ENCODE results near the gene MEPCE.

The MEPCE gene

GRCh38 chr7:100464791-100465190 is 35.2 kb downstream of the MEPCE start:
- DNase-seq (ENCODE audit: low read depth), result no peak
- H3K4me3 ChIP-seq (ENCODE audit: control insufficient read depth, low read depth, low read length), result no peak overlapping the region
- no peak for TF ChIP-seq CTCF (IDR thresholded peaks at IDR 0.05; ENCODE audit: control insufficient read depth, insufficient read depth, low read depth, low read length, missing control alignments)

- DNase-seq (ENCODE audit: low read depth), result no peak
- no peak overlapping the region for H3K4me3 ChIP-seq (ENCODE audit: control insufficient read depth, low read depth, low read length)
- no peak for TF ChIP-seq CTCF (IDR thresholded peaks at IDR 0.05; ENCODE audit: control insufficient read depth, insufficient read depth, low read depth, low read length, missing control alignments)
Measured at GRCh38 chr7:100465299-100465698, 35.7 kb downstream of the MEPCE start.

- DNase-seq (ENCODE audit: low read depth), result no peak
- TF ChIP-seq CTCF (IDR thresholded peaks at IDR 0.05; ENCODE audit: control insufficient read depth, insufficient read depth, low read depth, low read length, missing control alignments), result peak; percentile 82
- H3K4me3 ChIP-seq (ENCODE audit: control insufficient read depth, low read depth, low read length), result no peak overlapping the region
Measured at GRCh38 chr7:100465702-100466311, 36.2 kb downstream of the MEPCE start.

GRCh38 chr7:100466653-100467605 is 37.3 kb downstream of the MEPCE start:
- H3K4me3 ChIP-seq (ENCODE audit: control insufficient read depth, low read depth, low read length), result no peak overlapping the region
- TF ChIP-seq CTCF (IDR thresholded peaks at IDR 0.05; ENCODE audit: control insufficient read depth, insufficient read depth, low read depth, low read length, missing control alignments), result no peak
- DNase-seq (ENCODE audit: low read depth), result no peak

- H3K4me3 ChIP-seq (ENCODE audit: control insufficient read depth, low read depth, low read length), result no peak overlapping the region
- DNase-seq (ENCODE audit: low read depth), result no peak
- no peak for TF ChIP-seq CTCF (IDR thresholded peaks at IDR 0.05; ENCODE audit: control insufficient read depth, insufficient read depth, low read depth, low read length, missing control alignments)
Measured at GRCh38 chr7:100467638-100468373, 38.2 kb downstream of the MEPCE start.

- DNase-seq (ENCODE audit: low read depth), result no peak
- H3K4me3 ChIP-seq (ENCODE audit: control insufficient read depth, low read depth, low read length), result no peak overlapping the region
- TF ChIP-seq CTCF (IDR thresholded peaks at IDR 0.05; ENCODE audit: control insufficient read depth, insufficient read depth, low read depth, low read length, missing control alignments), result peak; percentile 95
Measured at GRCh38 chr7:100469227-100470044, 39.8 kb downstream of the MEPCE start.

All from AG09309 (cell line).